GM23338 (cell line): ENCODE results near the gene UGT1A4.

Source experiments
- ZNF331 ChIP-seq: fragments of 250-450 bp; sonication (Bioruptor Pico); IDR thresholded peaks from 2 replicates; pipeline ENCODE4 v1.5.0; 2020; ENCODE audit warnings: low read depth, mild to moderate bottlenecking, moderate library complexity
- TF ChIP-seq, protein P1 (sequence below), 2 experiments: fragments of 200-600 bp in 1 of 2; sonication (generic) in 1 of 2; conservative IDR thresholded peaks; 2 replicates each; pipeline versions ENCODE4 v1.5.1 to v1.6.1; 2016 to 2017; ENCODE audit warnings: antibody characterized with exemption in 2 of 2, low read depth in 2 of 2, mild to moderate bottlenecking in 2 of 2, moderate library complexity in 1 of 2

GRCh38 chr2:233799087-233799665, 80.6 kb downstream of the UGT1A4 start:
- TF ChIP-seq, protein P1, sequence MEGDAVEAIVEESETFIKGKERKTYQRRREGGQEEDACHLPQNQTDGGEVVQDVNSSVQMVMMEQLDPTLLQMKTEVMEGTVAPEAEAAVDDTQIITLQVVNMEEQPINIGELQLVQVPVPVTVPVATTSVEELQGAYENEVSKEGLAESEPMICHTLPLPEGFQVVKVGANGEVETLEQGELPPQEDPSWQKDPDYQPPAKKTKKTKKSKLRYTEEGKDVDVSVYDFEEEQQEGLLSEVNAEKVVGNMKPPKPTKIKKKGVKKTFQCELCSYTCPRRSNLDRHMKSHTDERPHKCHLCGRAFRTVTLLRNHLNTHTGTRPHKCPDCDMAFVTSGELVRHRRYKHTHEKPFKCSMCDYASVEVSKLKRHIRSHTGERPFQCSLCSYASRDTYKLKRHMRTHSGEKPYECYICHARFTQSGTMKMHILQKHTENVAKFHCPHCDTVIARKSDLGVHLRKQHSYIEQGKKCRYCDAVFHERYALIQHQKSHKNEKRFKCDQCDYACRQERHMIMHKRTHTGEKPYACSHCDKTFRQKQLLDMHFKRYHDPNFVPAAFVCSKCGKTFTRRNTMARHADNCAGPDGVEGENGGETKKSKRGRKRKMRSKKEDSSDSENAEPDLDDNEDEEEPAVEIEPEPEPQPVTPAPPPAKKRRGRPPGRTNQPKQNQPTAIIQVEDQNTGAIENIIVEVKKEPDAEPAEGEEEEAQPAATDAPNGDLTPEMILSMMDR (conservative IDR thresholded peaks at IDR 0.05; ENCODE audit: low read depth in 2 of 2) = no peak
- no peak for TF ChIP-seq ZNF331 (CRISPR knock-in tag)
